Stomach (tissue), 9 donors: Measurements from ENCODE around the gene JUN. TPM values are rescaled to one million over a fixed set of nuclear protein-coding genes. Genes with fewer than 3 reads are reported as not detected.

ENCODE experiments used
- DNase-seq, 2 donors: peaks; one replicate each; pipeline versions ENCODE4 v3.0.0 to v3.0.0-alpha.2; 2013 to 2019
- H3K27ac ChIP-seq, 5 donors: fragments of 200-600 bp in 4 of 5; sonication (generic) in 4 of 5; one replicate each; pipeline ENCODE4 v1.5.1; 2013 to 2019; ENCODE audit warnings: mild to moderate bottlenecking in 1 of 5, moderate library complexity in 1 of 5
- H3K27me3 ChIP-seq, 3 donors: fragments of 200-600 bp; sonication (generic); one replicate each; pipeline ENCODE4 v1.5.1; 2017 to 2019; ENCODE audit warnings: mixed run types in 1 of 3
- H3K36me3 ChIP-seq, 4 donors: fragments of 200-600 bp; sonication (generic); 1 replicate in 3 of 4; 2 replicates in 1 of 4; pipeline ENCODE4 v1.5.1; 2016 to 2019
- H3K4me1 ChIP-seq, 4 donors: fragments of 200-600 bp; sonication (generic); one replicate each; pipeline ENCODE4 v1.5.1; 2016 to 2019
- H3K4me3 ChIP-seq, 4 donors: fragments of 200-600 bp; sonication (generic) in 3 of 4; one replicate each; pipeline ENCODE4 v1.5.1; 2016 to 2019; ENCODE audit warnings: mild to moderate bottlenecking in 1 of 4
- H3K9me3 ChIP-seq, 4 donors: fragments of 200-600 bp; sonication (generic); one replicate each; pipeline ENCODE4 v1.5.1; 2016 to 2019
- CTCF ChIP-seq, 7 experiments: fragments of 450-650 bp in 4 of 7; fragments of 200-600 bp in 3 of 7; sonication (generic) in 3 of 7; IDR thresholded peaks; one replicate each; pipeline ENCODE4 v1.5.1; 2016 to 2019; ENCODE audit warnings: antibody characterized with exemption in 7 of 7, control low read depth in 2 of 7, mild to moderate bottlenecking in 1 of 7
- EP300 ChIP-seq: sonication (generic); formaldehyde crosslinking; IDR thresholded peaks from one replicate; pipeline ENCODE4 v1.6.1; 2017; ENCODE audit warnings: antibody characterized with exemption
- POLR2A ChIP-seq, 4 donors: fragments of 450-650 bp; IDR thresholded peaks; one replicate each; pipeline ENCODE4 v1.6.1; 2016; ENCODE audit warnings: antibody characterized with exemption in 4 of 4, control low read depth in 2 of 4, mild to moderate bottlenecking in 1 of 4, moderate library complexity in 1 of 4
- POLR2AphosphoS5 ChIP-seq, 3 donors: sonication (generic); formaldehyde crosslinking; IDR thresholded peaks; one replicate each; pipeline ENCODE4 v1.6.1; 2016; ENCODE audit warnings: antibody characterized with exemption in 3 of 3
- WGBS, 5 donors: extraction: QIAGEN DNeasy Blood & Tissue Kit in 3 of 5; methylation state at CpG; one replicate each; pipeline versions ENCODE4 v1.1.5 to v1.1.7; 2013 to 2018; 5-methylcytosine and 5-hydroxymethylcytosine counted together
- intact Hi-C: fragments of 100-400 bp; cut with DNase I; formaldehyde crosslinking; loops from one replicate; pipeline ENCODE4 v1.15.1; 2023; ENCODE audit warnings: low total_unique reads
- polyA plus RNA-seq, 3 donors: library from polyadenylated mRNA; stranded (reverse); fragments of 200-250 nt; gene quantifications; one replicate each; pipeline ENCODE4 v1.2.3, GENCODE V29; 2013
- total RNA-seq, 5 donors: library from RNA; depleted of rRNA; stranded (reverse); fragments of >200 nt; gene quantifications; one replicate each; pipeline versions ENCODE4 v1.1.0 to v1.2.3, GENCODE V29; 2014 to 2016
- donor health status: healthy with polysubstance abuse.
- donor health status: Bipolar disorder and iron deficiency.
- donor health status: healthy.

JUN gene
- total and polyA plus RNA-seq, 8 donors, result 64.9 to 382 (median 170) TPM

GRCh38 chr1:58816072-58816746 is 32.4 kb upstream of the JUN start:
- peaks cover 31 to 63% (median 36%) of the 10 kb centered on the region in 4 donors for H3K4me1 ChIP-seq
- TF ChIP-seq CTCF (IDR thresholded peaks at IDR 0.05) (no peak), POLR2A (IDR thresholded peaks at IDR 0.05) (no peak), EP300 (no peak), POLR2AphosphoS5 (IDR thresholded peaks at IDR 0.05) (peak; percentile 72 to 87 (median 73))
- H3K4me3 ChIP-seq, result peak overlapping the region; percentile 50 to 68 (median 57)
- H3K9me3 ChIP-seq, result no peaks in the 10 kb centered on the region
- peak; percentile 94 to 97 for DNase-seq
- H3K27ac ChIP-seq, result peak overlapping the region; percentile 89 to 97 (median 93)
- H3K27me3 ChIP-seq, result no peaks in the 10 kb centered on the region
- intact Hi-C loops, result no loop called here
- 0 to 1% (median 0%) methylated on average over 49 of the region's 49 CpGs for WGBS, 5 donors
- H3K36me3 ChIP-seq, result no peaks in the 10 kb centered on the region

GRCh38 chr1:58815686-58816071 is 31.8 kb upstream of the JUN start:
- H3K27ac ChIP-seq, result peak overlapping the region; percentile 89 to 97 (median 93)
- H3K36me3 ChIP-seq, result no peaks in the 10 kb centered on the region
- peak in 1 of 2 donors; percentile 65 for DNase-seq
- WGBS, 5 donors, result 0 to 2% (median 1%) methylated on average over 13 of the region's 13 CpGs
- no peaks in the 10 kb centered on the region for H3K9me3 ChIP-seq
- peaks cover 31 to 63% (median 36%) of the 10 kb centered on the region in 4 donors for H3K4me1 ChIP-seq
- H3K27me3 ChIP-seq, result no peaks in the 10 kb centered on the region
- intact Hi-C loops, result no loop called here
- peak overlapping the region; percentile 50 to 68 (median 57) for H3K4me3 ChIP-seq
- TF ChIP-seq POLR2A (IDR thresholded peaks at IDR 0.05) (no peak), EP300 (no peak), CTCF (IDR thresholded peaks at IDR 0.05) (no peak), POLR2AphosphoS5 (IDR thresholded peaks at IDR 0.05) (no peak)

GRCh38 chr1:58815069-58815685 is 31.3 kb upstream of the JUN start:
- intact Hi-C loops, result no loop called here
- no peaks in the 10 kb centered on the region for H3K9me3 ChIP-seq

More at GRCh38 chr1:58815069-58815685, 31.3 kb upstream of the JUN start:
- Histone ChIP-seq H3K27ac (peak overlapping the region; percentile 89 to 97 (median 93)), H3K4me1 (peaks cover 31 to 63% (median 36%) of the 10 kb centered on the region in 4 donors), H3K4me3 (peak overlapping the region; percentile 50 to 68 (median 57)), H3K27me3 (no peaks in the 10 kb centered on the region), H3K36me3 (no peaks in the 10 kb centered on the region)
- DNase-seq, result peak; percentile 92 to 93
- TF ChIP-seq CTCF (IDR thresholded peaks at IDR 0.05) (peak in 1 of 7 experiments; percentile 8), EP300 (no peak), POLR2AphosphoS5 (IDR thresholded peaks at IDR 0.05) (peak; percentile 75 to 94 (median 92)), POLR2A (IDR thresholded peaks at IDR 0.05) (peak in 1 of 4 donors; percentile 21)
- WGBS, 5 donors, result 1 to 4% (median 2%) methylated on average over 32 to 36 of the region's 36 CpGs
